ENCODE data around the gene SLC7A4.

The SLC7A4 gene

GRCh38 chr22:20998411-20999336 is 33.7 kb downstream of the SLC7A4 start:
- no peak for DNase-seq (ENCODE audit: low read depth)

GRCh38 chr22:20997536-20998257 is 34.7 kb downstream of the SLC7A4 start:
- DNase-seq (ENCODE audit: low read depth): no peak

- DNase-seq (ENCODE audit: low read depth): no peak
These were observed 35.5 kb downstream of the SLC7A4 start for GRCh38 chr22:20996598-20997535.

GRCh38 chr22:20996031-20996410 is 36.3 kb downstream of the SLC7A4 start:
- no peak for DNase-seq (ENCODE audit: low read depth)

- DNase-seq (ENCODE audit: low read depth): no peak
These were observed 36.9 kb downstream of the SLC7A4 start for GRCh38 chr22:20995329-20996030.

GRCh38 chr22:20994902-20995241 is 37.5 kb downstream of the SLC7A4 start:
- no peak for DNase-seq (ENCODE audit: low read depth)

GRCh38 chr22:20994128-20994901 is 38.0 kb downstream of the SLC7A4 start:
- DNase-seq (ENCODE audit: low read depth): no peak

GRCh38 chr22:20993304-20994127 is 38.8 kb downstream of the SLC7A4 start:
- DNase-seq (ENCODE audit: low read depth): no peak

GRCh38 chr22:20992456-20993303 is 39.7 kb downstream of the SLC7A4 start:
- DNase-seq (ENCODE audit: low read depth): no peak

- DNase-seq (ENCODE audit: low read depth): no peak
These were observed 40.3 kb downstream of the SLC7A4 start for GRCh38 chr22:20992056-20992442.

GRCh38 chr22:20991252-20992055 is 40.9 kb downstream of the SLC7A4 start:
- no peak for DNase-seq (ENCODE audit: low read depth)

- DNase-seq (ENCODE audit: low read depth): no peak
These were observed 41.9 kb downstream of the SLC7A4 start for GRCh38 chr22:20990184-20991180.

GRCh38 chr22:20989323-20990138 is 42.8 kb downstream of the SLC7A4 start:
- no peak for DNase-seq (ENCODE audit: low read depth)

- no peak for DNase-seq (ENCODE audit: low read depth)
These were observed 43.6 kb downstream of the SLC7A4 start for GRCh38 chr22:20988573-20989322.

GRCh38 chr22:20987375-20987774 is 45.0 kb downstream of the SLC7A4 start:
- DNase-seq (ENCODE audit: low read depth): no peak

All from non-pigmented ciliary epithelial cell (primary cell).